Loucy (cell line): ENCODE measurements around the gene DRD2.

Experiments
- EZH2phosphoT487 ChIP-seq: fragments of 200-600 bp; IDR thresholded peaks from 2 replicates; pipeline ENCODE4 v1.6.1; 2018; ENCODE audit warnings: antibody characterized with exemption, mild to moderate bottlenecking, moderate library complexity, borderline replicate concordance
- TF ChIP-seq, protein P1 (sequence below): fragments of 200-600 bp; sonication (generic); conservative IDR thresholded peaks from 2 replicates; pipeline ENCODE4 v1.5.1; 2014; ENCODE audit warnings: mild to moderate bottlenecking, antibody characterized with exemption, low read length

DNA sequence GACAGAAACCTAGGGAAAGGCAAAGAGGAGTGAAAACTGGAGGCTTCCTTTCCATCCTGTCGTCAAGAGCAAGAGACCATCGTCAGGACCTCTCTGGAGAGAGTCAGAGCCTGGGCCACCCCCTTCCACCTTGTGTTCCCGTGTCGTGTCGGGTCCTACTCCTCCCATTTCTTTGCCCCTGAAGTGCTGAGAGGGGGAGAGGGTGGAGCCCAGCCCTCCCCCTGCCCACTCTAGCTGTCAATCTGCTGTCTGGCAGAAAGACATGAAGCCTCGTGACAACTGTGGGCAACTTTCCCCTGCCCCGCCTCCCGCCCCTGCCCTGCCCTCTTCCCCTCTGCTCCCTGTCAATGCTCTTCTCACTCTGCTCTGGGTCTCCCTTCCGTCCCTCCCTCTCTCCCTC lies 67.0 kb downstream of the DRD2 start:
- TF ChIP-seq, protein P1, sequence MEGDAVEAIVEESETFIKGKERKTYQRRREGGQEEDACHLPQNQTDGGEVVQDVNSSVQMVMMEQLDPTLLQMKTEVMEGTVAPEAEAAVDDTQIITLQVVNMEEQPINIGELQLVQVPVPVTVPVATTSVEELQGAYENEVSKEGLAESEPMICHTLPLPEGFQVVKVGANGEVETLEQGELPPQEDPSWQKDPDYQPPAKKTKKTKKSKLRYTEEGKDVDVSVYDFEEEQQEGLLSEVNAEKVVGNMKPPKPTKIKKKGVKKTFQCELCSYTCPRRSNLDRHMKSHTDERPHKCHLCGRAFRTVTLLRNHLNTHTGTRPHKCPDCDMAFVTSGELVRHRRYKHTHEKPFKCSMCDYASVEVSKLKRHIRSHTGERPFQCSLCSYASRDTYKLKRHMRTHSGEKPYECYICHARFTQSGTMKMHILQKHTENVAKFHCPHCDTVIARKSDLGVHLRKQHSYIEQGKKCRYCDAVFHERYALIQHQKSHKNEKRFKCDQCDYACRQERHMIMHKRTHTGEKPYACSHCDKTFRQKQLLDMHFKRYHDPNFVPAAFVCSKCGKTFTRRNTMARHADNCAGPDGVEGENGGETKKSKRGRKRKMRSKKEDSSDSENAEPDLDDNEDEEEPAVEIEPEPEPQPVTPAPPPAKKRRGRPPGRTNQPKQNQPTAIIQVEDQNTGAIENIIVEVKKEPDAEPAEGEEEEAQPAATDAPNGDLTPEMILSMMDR, result no peak
- no peak for TF ChIP-seq EZH2phosphoT487
